ENCODE results near the gene DEPDC5.

DNA sequence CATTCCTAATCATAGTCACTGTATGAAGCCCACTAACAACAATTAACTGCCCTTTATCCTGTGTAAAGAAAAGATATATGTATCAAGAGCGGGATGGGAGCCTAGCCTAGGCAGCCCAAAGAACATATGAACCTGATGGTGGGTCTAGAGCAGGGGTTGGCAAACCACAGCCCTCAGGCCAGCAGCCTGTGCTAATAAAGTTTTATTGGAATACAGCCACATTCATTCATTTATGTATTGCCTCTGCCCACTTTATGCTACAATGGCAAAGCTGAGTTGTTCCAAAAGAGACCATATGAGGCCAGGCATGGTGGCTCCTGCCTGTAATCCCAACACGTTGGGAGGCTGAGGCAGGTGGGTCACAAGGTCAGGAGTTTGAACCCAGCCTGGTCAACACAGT is 17.4 kb upstream of the DEPDC5 start:
- TF ChIP-seq, protein P1, sequence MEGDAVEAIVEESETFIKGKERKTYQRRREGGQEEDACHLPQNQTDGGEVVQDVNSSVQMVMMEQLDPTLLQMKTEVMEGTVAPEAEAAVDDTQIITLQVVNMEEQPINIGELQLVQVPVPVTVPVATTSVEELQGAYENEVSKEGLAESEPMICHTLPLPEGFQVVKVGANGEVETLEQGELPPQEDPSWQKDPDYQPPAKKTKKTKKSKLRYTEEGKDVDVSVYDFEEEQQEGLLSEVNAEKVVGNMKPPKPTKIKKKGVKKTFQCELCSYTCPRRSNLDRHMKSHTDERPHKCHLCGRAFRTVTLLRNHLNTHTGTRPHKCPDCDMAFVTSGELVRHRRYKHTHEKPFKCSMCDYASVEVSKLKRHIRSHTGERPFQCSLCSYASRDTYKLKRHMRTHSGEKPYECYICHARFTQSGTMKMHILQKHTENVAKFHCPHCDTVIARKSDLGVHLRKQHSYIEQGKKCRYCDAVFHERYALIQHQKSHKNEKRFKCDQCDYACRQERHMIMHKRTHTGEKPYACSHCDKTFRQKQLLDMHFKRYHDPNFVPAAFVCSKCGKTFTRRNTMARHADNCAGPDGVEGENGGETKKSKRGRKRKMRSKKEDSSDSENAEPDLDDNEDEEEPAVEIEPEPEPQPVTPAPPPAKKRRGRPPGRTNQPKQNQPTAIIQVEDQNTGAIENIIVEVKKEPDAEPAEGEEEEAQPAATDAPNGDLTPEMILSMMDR (IDR thresholded peaks at IDR 0.05; ENCODE audit: insufficient read depth, low read depth, low read length) = no peak
- TF ChIP-seq EZH2 (IDR thresholded peaks at IDR 0.05; ENCODE audit: insufficient read depth, low read length) = no peak
